Right cardiac atrium (tissue), 5 donors: ENCODE data around the gene RPL6. TPM values are rescaled to one million over a fixed set of nuclear protein-coding genes. Genes with fewer than 3 reads are reported as not detected.
"Not testable (repeated sequence)": the region's sequence is repeated elsewhere in the genome, so short reads cannot be mapped to it uniquely, and the experiment has no call there.

ENCODE experiments used
- ATAC-seq, 2 donors: fragments of 200-7000 bp; cut with Tn5 transposase; one replicate each; pipeline versions ENCODE4 v1.8.0 to v1.9.1; 2020; ENCODE audit warnings: moderate library complexity in 2 of 2, mild to moderate bottlenecking in 1 of 2
- DNase-seq, 3 donors: peaks; one replicate each; pipeline ENCODE4 v3.0.0-alpha.2; 2020
- H3K27ac ChIP-seq: one replicate; pipeline ENCODE4 v1.5.1; 2013; ENCODE audit warnings: mild to moderate bottlenecking, low read length, control low read depth, moderate library complexity
- H3K27me3 ChIP-seq: one replicate; pipeline ENCODE4 v1.6.1; 2013; ENCODE audit not compliant: control insufficient read depth, insufficient read depth
- H3K4me1 ChIP-seq: one replicate; pipeline ENCODE4 v1.6.1; 2013; ENCODE audit warnings: low read length; ENCODE audit not compliant: control insufficient read depth, insufficient read depth
- H3K4me3 ChIP-seq: one replicate; pipeline ENCODE4 v1.5.1; 2013; ENCODE audit warnings: low read length, control low read depth
- H3K9me3 ChIP-seq: one replicate; pipeline ENCODE4 v1.6.1; 2013; ENCODE audit warnings: low read length; ENCODE audit not compliant: control insufficient read depth
- WGBS: extraction: QIAGEN DNeasy Blood & Tissue Kit; methylation state at CpG from one replicate; pipeline ENCODE4 v1.1.7; 2013; 5-methylcytosine and 5-hydroxymethylcytosine counted together
- intact Hi-C, 4 donors: fragments of 100-400 bp; cut with DNase I; formaldehyde crosslinking; loops; one replicate each; pipeline versions ENCODE4 v1.11.0 to v1.14.0; 2022 to 2023
- polyA plus RNA-seq: library from polyadenylated mRNA; stranded (reverse); fragments of 200-250 nt; gene quantifications from one replicate; pipeline ENCODE4 v1.2.3, GENCODE V29; 2013
- total RNA-seq, 4 donors: library from RNA; stranded (reverse); fragmentation: NEBNext Ultra II Directional; extraction: Animal tissue kit (Norgen Biotek cat#: 25700); gene quantifications; one replicate each; pipeline ENCODE4 v1.2.1, GENCODE V29; 2021
- donor health status: healthy with polysubstance abuse.
- donor health status: DM: no; HTN: yes; CAD: no.
- donor health status: DM: no; HTN: no; CAD: no.
- donor health status: DM: no; HTN: yes; CAD: no; lungs with severe emphysema.
- donor health status: DM: yes; HTN: yes; CAD: no.

RPL6 gene
- total and polyA plus RNA-seq, 5 donors: 628 to 1,137 (median 723) TPM

- H3K27ac ChIP-seq, H3K27me3 ChIP-seq, DNase-seq, H3K4me1 ChIP-seq, ATAC-seq, H3K4me3 ChIP-seq, intact Hi-C loops, H3K9me3 ChIP-seq: not testable (repeated sequence)
- 97% methylated on average over 9 of the region's 9 CpGs for WGBS
Measured at GRCh38 chr12:112440653-112441052, 31.2 kb upstream of the RPL6 start.

GRCh38 chr12:112439769-112440168 is 30.4 kb upstream of the RPL6 start:
- Histone ChIP-seq H3K4me3 (no peak overlapping the region), H3K27ac (no peak overlapping the region), H3K4me1 (no peaks in the 10 kb centered on the region), H3K9me3 (no peaks in the 10 kb centered on the region), H3K27me3 (no peaks in the 10 kb centered on the region)
- no peak for DNase-seq
- intact Hi-C loops: no loop called here
- no peak for ATAC-seq

DNA sequence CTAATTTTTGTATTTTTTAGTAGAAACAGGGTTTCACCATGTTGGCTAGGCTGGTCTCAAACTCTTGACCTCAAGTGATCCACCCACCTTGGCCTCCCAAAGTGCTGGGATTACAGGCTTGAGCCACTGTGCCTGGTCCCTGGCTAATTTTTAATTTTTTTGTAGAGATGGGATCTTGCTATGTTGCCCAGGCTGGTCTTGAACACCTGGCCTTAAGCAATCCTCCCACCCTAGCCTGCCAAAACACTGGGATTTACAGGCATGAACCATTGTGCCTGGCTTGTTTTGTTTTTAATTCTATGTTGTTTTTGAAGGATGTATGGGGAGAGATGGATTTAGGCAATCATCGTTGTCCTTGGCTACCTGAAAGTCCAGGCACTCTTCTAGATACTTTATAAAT is 29.2 kb upstream of the RPL6 start:
- ATAC-seq, H3K9me3 ChIP-seq, H3K4me1 ChIP-seq, H3K27ac ChIP-seq, intact Hi-C loops, H3K27me3 ChIP-seq, H3K4me3 ChIP-seq, DNase-seq: not testable (repeated sequence)
- WGBS: 97% methylated on average over 1 of the region's 1 CpG

DNA sequence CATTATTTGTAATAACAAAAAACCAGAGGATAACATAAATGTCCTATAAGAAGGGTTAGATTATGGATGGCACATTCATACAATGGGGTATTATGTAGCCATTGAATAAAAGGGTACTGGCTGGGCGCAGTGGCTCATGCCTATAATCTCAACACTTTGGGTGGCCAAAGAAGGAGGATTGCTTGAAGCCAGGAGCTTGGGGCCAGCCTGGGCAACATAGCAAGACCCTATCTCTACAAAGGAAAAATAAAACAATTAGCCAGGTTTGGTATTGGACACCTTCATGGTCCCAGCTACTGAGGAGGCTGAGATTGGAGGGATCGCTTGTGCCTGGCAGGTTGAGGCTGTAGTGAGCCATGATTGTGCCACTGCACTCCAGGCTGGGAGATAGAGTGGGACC is 24.1 kb upstream of the RPL6 start:
- Histone ChIP-seq H3K4me3 (no peak overlapping the region), H3K27me3 (no peaks in the 10 kb centered on the region), H3K9me3 (no peaks in the 10 kb centered on the region), H3K27ac (no peak overlapping the region), H3K4me1 (no peaks in the 10 kb centered on the region)
- WGBS: 97% methylated on average over 2 of the region's 2 CpGs
- intact Hi-C loops: no loop called here
- DNase-seq: no peak
- no peak for ATAC-seq

- intact Hi-C loops: no loop called here
Measured at GRCh38 chr12:112431965-112432364, 22.6 kb upstream of the RPL6 start.

DNA sequence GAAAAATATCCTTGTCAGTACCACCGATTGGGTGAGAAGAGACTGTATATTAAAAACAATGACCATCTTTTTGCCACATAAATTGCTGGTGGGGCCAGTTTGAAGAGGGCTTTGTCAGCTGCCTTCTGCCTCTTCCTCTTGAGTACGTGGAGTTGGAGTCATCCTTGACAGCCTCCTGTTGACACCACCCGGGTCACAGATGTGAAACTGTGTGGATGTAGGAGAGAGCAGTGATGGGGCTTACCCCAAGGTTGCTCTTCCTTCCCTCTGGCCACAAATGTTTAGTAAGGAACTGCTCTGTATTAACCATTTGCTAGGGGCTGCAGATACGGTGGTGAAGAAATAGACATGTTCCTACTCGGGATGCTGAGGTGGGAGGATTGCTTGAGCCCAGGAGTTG is 21.5 kb upstream of the RPL6 start:
- ATAC-seq: no peak

More at GRCh38 chr12:112431965-112432364, 22.6 kb upstream of the RPL6 start:
- H3K27ac ChIP-seq: no peak overlapping the region
- H3K4me1 ChIP-seq: no peaks in the 10 kb centered on the region
- no peaks in the 10 kb centered on the region for H3K27me3 ChIP-seq
- no peak overlapping the region for H3K4me3 ChIP-seq
- 79% methylated on average over 3 of the region's 3 CpGs for WGBS
- no peaks in the 10 kb centered on the region for H3K9me3 ChIP-seq
- no peak for ATAC-seq
- DNase-seq: no peak

GRCh38 chr12:112427760-112428159 is 18.4 kb upstream of the RPL6 start:
- Histone ChIP-seq H3K9me3 (no peaks in the 10 kb centered on the region), H3K27me3 (no peaks in the 10 kb centered on the region), H3K27ac (no peak overlapping the region), H3K4me3 (no peak overlapping the region), H3K4me1 (peaks cover 2% of the 10 kb centered on the region)
- DNase-seq (no peak), ATAC-seq (no peak)
- intact Hi-C loops: loop anchor here in 1 of 4 donors (10.0 kb wide), 1 partner anchor 467 kb away; no protein-coding TSS in a partner anchor
- WGBS: 95% methylated on average over 2 of the region's 2 CpGs

More for the DNA sequence above, 21.5 kb upstream of the RPL6 start:
- no peaks in the 10 kb centered on the region for H3K9me3 ChIP-seq
- no peak for DNase-seq
- H3K4me3 ChIP-seq: no peak overlapping the region
- H3K27ac ChIP-seq: no peak overlapping the region
- H3K27me3 ChIP-seq: no peaks in the 10 kb centered on the region
- WGBS: 73% methylated on average over 5 of the region's 5 CpGs
- no peaks in the 10 kb centered on the region for H3K4me1 ChIP-seq
- intact Hi-C loops: no loop called here

GRCh38 chr12:112425582-112426382 is 16.4 kb upstream of the RPL6 start:
- intact Hi-C loops: loop anchor here in 1 of 4 donors (10.0 kb wide), 1 partner anchor 469 kb away; no protein-coding TSS in a partner anchor
- 97% methylated on average over 7 of the region's 7 CpGs for WGBS
- no peak for ATAC-seq

GRCh38 chr12:112424126-112424525 is 14.7 kb upstream of the RPL6 start:
- whole genome bisulfite sequencing: 84% methylated on average over 3 of the region's 3 CpGs
- H3K4me1 ChIP-seq: peaks cover 5% of the 10 kb centered on the region

More at GRCh38 chr12:112425582-112426382, 16.4 kb upstream of the RPL6 start:
- H3K4me3 ChIP-seq: no peak overlapping the region
- DNase-seq: no peak
- no peak overlapping the region for H3K27ac ChIP-seq
- no peaks in the 10 kb centered on the region for H3K27me3 ChIP-seq
- no peaks in the 10 kb centered on the region for H3K9me3 ChIP-seq
- peaks cover 5% of the 10 kb centered on the region for H3K4me1 ChIP-seq

GRCh38 chr12:112422531-112422930 is 13.1 kb upstream of the RPL6 start:
- 30% methylated on average over 5 of the region's 5 CpGs for WGBS
- no peak for ATAC-seq

More at GRCh38 chr12:112424126-112424525, 14.7 kb upstream of the RPL6 start:
- no peaks in the 10 kb centered on the region for H3K9me3 ChIP-seq
- no peak for ATAC-seq
- intact Hi-C loops: loop anchor here in 1 of 4 donors (10.0 kb wide), 1 partner anchor 471 kb away; no protein-coding TSS in a partner anchor
- no peak overlapping the region for H3K4me3 ChIP-seq
- no peak for DNase-seq
- no peaks in the 10 kb centered on the region for H3K27me3 ChIP-seq
- H3K27ac ChIP-seq: peak overlapping the region; percentile 49

DNA sequence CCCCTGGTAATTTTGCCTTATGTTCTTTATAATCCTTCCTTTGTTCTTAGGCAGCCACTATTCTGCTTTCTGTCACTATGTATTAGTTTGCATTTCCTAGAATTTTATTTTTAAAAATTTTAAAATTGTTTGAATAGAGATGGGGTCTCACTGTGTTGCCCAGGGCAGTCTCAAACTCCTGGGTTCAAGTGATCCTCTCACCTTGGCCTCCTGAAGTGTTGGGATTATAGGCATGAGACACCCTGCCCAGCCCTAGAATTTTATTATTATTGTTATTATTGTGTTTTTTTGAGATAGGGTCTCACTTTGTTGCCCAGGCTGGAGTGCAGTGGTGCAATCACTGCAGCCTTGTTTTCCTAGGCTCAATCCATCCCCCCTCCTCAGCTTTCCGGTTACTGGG is 12.0 kb upstream of the RPL6 start:
- ATAC-seq: no peak
- Histone ChIP-seq H3K27me3 (no peaks in the 10 kb centered on the region), H3K9me3 (no peaks in the 10 kb centered on the region), H3K27ac (no peak overlapping the region), H3K4me3 (no peak overlapping the region), H3K4me1 (peaks cover 5% of the 10 kb centered on the region)
- DNase-seq: no peak
- intact Hi-C loops: loop anchor here in 1 of 4 donors (10.0 kb wide), 1 partner anchor 473 kb away; no protein-coding TSS in a partner anchor
- 95% methylated on average over 1 of the region's 1 CpG for WGBS

More at GRCh38 chr12:112422531-112422930, 13.1 kb upstream of the RPL6 start:
- Histone ChIP-seq H3K4me1 (peaks cover 5% of the 10 kb centered on the region), H3K9me3 (no peaks in the 10 kb centered on the region), H3K27me3 (no peaks in the 10 kb centered on the region), H3K27ac (peak overlapping the region; percentile 61), H3K4me3 (no peak overlapping the region)
- intact Hi-C loops: loop anchor here in 1 of 4 donors (10.0 kb wide), 1 partner anchor 472 kb away; no protein-coding TSS in a partner anchor
- DNase-seq: no peak
